CD4-positive, alpha-beta T cell treated with Interleukin-2 at 100 ng/mL for 4 hours (primary cell): Measurements from ENCODE around the gene EEFSEC.

ENCODE experiments used
- DNase-seq: peaks from one replicate; pipeline ENCODE4 v3.0.0-alpha.2; 2020; ENCODE audit warnings: low spot score

EEFSEC gene

DNA sequence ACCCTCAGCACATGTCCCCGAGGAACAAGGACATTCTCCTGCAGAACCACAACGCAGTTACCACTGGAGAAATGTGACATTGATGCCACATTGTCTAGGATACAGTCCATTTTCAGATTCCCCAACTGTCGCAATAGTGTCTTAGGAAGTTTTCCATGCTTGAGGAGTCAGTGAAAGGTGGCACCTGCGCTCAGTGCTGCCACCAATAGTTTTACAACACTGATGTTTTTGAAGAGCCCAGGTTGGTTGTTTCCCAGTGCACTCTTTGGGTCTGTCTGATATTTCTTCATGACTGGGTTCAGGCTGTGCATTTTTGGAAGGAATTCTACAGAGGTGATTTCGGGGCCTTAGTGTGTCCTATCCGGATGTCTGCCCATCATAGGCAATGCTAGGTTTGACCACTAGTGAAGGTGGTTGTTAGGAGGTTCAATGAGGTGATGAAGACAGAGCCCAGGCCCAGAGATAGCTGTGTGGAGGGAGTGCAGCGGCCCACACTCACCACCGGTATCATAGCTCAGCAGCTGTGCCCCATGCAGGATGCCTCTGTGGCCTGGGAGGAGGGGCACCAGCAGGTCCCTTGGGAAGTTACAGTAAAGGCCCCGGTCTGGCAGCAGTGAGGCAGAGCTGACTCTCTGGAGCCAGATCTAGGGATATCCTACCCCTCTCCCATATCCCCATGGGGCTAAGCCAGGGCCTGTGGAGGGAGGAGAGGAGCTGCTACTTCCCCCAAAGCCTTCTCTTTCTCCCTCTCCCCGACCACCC lies 216.8 kb downstream of the EEFSEC start:
- DNase-seq = no peak

DNA sequence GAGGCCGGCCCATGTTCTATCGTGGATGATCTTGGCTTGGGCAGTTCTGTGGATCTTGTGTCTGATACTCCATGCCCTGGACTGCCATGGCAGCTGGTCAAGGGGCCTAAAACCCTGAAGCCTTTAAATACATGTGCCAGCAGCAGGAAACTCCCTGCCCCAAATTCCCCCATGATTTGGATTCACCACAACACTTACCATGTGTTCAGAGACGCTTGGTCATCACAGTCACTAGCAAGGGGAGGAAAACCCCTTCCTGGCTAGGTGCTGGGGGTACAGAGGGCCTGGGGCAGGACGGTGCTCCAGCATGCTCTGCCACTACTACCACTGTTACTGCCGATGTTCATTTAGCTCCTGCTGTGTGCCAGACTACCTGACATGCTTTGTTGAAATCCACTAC lies 219.0 kb downstream of the EEFSEC start:
- DNase-seq = no peak

DNA sequence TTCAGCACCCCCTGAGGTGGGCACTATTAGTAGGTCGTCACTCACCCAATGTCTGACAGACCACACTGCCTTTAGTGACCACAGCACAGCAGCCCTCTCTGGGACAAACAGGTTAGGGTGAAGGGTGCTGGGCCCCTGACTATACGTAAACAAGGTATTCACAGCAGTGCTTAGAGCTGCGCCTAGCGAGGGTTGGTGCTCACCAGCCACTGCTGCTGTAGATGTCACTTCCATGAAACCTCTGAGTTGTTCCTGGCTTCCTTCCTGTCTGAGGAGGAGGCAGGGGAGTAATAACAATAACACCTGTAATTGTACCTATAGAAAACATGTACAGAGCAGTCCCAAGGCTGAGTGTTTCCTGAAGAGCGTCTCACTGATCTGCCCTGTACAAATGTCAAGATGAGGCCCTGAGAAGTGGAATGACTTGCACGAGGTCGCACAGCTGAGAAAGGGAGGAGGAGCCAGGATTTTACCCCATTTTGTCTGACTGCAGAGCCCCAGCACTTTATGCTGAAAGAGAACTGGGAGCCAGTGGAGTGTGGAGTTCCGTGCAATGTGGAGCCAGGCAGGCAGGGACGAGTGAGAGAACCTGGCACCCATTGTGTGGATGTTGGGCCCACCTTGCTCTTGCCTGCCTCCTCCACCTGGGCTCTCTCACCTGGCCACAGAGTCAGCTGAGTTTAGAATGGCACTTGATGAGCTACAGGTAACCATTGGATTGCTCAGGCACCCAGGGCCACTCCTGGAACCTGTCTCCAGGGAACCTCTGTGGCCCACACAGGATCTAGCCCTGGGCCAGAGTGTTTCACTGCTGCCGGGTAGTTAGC lies 219.6 kb downstream of the EEFSEC start:
- no peak for DNase-seq

DNA sequence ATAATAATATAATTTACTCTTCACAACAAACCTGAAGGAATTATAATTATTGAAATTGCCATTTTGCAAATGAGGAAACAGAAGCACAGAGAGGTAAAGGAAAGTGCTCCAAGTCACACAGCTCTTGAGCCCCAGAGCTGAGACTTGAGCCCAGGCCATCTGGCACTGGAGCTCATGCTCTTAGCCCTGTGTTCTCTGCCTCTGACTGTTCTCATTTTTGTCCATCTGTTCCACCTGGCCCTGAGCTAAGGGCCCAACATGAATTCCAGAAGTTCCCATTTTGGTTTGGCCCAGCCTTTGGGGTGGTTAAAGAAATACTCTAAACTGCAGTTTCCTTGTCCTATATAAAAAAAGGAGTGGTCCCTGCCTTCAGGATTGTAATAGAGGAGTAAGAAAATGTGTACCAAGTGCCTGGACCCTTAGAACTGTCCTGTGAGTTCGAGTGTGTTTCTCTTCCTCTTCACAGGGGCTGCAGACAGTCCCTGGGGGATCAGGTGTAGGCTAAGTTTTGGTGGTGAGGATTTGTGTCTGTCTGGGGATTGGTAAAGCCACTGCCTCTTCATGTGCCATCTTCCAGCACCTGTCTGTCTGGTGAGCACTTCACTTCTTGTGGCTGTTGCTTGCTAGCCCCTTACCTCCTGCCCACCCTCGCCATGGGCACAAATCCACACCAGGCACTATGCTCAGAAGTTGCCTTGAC lies 221.6 kb downstream of the EEFSEC start:
- no peak for DNase-seq

DNA sequence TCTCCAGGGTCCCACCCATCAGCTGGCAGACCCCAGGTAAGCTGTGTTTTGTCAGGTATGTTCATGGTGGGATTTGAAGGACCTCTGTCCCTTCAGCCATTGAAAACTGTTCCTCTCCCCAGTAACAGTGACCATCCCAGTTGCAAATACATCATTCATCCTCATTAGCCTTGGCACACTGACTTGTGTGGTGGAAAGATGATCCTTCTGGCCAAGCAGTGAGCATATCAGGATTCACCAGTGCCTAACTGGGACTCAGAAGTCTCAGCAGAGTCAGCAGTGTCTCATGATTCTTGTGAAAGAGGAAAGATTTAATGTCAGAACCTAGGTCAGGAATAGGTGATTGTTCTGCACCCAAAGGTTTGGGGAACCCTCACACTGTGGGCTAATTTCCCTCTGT lies 223.2 kb downstream of the EEFSEC start:
- DNase-seq = no peak

DNA sequence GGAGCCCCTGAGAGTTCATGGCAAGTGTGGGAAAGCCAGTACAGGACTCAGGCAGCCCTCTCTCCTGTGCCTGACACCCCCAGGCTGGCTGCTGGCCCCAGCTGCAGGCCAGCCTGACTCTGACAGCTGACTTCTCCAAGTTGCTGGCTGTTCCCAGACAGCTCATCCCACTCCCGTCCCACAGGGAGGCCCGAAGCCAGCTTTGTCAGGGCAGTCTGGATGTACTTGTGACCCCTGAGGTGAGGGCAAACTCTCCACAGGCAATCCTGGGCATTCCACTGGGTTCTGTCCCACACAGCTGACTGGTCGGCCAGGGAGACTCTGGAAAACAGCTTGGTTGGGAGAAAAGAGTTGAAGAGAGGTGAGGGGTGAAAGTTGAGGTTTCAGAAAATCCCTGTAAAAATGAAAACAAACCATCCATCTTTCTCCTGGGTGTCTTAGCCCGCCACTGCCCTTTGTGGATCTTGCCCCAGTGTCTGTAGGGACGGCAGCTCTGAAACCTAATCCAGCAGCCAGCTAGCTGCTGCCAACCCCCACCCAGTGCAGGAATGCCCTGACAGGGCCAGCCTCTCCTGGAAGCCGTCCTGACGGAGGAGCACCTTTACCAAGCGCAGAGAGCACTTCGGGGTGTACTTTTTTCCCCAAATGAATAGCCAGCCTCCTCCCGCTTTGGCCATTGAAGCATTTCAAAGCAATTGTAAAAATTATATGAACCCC lies 225.5 kb downstream of the EEFSEC start:
- DNase-seq = no peak

DNA sequence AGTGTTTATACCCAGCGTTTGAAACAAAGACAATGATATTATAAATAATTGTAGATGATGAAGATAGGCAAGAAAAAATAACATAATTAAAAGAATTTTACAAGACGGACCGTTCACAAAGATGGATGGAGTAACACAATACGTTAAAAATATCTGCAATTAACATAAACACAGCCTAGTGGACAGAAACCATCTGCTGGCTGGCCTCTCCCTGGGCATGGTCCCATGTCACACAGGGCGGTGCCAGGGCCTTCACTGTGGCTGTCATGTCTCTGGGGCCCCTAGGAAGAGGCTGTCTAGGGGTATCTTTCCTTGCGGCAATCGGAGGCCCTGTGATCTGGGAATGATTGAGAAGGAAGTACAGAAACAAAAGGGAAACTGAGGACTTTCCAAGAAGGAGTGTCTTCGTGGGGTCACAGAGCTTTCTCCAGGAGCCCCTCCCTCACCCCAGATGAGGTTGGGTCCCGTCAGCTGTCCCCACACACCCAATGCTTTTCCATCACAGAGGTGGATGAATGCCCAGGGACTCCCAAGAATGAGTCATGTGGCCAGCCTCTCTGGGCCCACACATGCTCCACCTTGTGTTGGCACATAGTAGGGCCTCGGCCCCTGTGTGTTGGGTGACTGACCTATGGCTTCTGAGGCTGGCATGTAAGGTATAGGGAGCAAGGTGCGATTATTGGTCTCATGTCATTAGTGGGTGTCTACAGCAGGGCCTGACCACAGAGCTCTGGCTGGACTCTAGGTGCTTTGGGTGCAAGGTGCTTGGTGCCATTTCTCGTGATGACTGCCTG lies 226.3 kb downstream of the EEFSEC start:
- DNase-seq = no peak

DNA sequence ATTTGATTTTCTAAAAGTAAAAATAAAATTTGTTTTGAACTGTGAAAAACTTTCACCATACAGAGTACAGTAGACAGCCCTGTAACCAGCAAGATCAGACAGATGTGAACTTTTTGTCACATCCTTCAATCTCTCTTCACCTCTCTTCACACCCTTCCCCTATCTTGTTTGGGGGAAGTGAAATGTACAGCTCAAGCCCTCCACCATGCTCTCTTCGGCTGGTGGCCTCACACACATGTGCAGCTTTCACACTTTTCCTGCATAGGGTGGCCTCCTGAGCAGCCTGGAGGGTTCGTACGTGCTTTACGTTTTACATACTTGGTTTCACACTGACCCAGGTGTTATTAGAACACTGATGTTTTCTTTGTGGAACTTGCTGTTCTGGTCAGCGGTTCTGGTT lies 227.0 kb downstream of the EEFSEC start:
- DNase-seq = no peak

DNA sequence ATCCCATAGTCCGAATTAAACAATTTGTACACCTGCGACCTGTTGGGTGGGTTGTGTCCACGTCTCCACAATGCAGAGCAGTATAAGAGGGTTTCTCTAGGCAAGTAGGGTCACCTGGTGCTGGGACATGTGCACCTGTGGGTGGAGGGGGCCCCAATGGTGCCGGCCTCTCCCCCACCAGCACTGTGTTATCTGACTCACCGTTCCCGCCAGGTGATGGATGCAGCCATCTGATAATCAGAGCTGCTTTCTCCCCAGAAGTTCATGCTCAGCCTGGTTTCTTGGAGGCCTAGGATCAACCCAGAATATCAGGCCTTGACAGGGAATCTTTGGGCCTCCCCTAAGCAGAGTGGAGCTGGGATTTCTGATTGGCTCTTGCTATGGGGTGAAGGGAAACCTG lies 227.4 kb downstream of the EEFSEC start:
- DNase-seq = no peak

DNA sequence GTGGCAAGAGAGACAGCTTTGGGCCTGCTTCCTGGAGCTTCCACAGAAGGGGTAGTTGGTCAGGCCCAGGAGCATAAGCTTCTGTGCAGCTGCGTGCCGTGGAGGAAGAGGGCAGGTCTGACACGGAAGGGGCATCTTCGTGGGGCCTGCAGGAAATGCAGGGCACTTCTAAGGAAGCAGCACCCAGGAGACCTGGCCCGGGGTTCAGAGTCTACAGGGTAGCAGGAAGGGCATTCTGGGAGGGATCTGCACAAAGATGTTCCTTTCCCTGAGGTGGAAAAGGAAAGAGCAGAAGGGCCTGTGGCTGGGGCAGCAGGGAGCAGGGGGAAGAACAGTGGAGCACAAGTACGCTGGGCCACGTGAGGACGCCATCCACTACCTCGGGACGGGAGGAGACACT lies 228.3 kb downstream of the EEFSEC start:
- no peak for DNase-seq

DNA sequence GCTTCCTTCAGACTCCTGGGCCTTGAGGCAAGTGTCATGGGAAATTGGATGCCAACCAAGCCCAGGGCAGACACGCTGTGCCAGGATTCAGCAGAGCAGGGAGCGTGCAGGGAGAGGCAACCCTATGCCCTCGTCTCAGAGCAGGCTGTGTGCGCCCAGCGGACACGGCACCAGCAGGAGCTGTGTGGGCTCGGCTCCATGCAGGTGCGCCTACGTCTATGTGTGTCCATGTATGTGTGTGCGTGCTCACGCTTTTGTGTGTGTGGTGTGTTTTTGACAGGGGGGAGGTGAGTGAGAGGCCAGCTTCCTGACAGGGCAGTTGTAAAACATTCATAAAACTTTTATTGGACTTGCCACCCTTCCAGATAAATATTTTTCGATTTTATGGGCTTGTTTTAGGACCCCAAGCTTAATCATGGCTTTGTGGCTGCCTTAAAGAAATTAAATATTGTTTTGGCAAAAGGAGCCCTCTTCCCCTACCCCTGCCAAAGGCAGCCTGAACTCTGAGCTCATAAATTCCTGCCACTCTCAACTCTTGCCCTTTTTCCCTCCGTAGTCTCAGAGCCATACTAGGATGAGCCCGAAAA lies 229.0 kb downstream of the EEFSEC start:
- DNase-seq = no peak

DNA sequence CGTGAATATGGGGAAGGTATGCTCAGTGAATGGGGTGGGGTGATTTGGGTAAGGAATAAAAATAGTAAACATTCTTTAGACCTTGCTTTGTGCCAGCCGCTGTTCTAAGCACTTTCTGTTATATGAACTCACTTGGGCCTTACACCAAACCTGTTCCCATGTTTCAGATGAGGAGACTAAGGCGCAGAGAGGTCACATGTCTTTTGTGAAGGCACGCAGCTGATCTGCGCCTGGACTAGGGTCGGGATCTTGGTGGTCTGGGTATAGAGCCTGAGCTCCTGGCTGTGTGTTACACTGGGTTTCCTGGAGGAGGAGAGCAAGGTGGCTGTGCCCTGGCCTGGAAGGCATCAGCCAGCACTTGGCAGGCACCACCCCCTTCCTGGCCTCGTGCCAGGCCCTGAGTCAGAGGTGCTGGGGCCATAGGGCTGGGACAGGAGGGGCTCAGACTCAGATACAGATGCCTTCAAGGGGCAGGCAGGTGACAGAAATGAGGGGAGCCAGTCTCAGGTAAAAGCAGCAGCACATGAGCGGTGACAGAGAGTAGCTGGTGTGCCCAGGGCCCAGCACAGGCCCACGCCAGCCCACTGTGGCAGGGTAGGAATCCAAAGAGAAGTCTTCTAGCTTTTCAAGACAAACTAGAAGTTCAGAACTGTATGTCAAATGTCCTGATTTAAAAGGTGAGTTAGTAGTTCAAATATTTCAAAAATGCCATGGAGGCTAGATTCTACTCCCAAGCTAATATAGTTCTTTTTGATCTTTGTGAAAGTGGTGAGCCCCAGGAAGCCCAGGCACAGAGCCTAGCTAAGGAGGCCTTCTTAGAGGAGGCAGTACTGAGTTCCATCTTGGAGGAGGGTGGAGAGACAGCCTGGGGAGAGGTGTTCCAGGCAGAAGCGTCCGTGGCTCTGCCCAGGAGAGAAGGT lies 230.3 kb downstream of the EEFSEC start:
- peak; percentile 8 for DNase-seq

DNA sequence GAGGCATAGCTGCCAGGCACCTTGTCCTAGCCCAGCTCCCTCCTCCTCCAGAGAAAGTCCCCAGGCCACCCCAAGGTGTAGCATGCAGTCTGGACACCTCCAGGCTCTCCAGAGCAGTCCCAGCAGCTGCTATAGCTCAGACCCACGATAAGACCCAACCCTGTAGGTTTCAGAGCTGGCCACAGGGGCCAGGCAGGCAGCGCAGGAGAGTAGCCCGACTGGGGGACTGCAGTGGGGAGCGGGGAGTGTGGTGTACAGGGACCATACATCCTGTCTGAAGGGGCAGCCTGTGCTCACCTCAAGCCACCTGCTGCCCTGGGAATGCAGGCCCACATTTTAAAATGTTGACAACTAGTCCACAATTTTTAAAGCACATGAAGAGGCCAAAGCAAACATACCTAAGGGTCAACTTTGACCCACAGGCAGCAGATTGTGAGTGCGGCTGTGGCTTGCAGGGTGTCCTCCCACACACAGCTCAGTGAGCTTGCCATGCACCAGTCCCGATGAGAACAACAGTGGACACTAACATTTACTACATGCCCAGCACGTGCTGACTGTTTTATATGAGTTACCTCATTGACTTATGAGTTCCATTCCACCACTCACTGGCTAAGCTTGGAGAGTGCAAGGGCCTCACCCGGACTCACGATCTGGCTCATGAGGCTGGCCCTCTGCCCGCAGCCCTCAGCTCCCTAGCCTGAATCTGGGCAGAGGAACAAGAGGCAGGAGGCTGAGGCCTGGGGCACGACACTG lies 232.0 kb downstream of the EEFSEC start:
- no peak for DNase-seq

DNA sequence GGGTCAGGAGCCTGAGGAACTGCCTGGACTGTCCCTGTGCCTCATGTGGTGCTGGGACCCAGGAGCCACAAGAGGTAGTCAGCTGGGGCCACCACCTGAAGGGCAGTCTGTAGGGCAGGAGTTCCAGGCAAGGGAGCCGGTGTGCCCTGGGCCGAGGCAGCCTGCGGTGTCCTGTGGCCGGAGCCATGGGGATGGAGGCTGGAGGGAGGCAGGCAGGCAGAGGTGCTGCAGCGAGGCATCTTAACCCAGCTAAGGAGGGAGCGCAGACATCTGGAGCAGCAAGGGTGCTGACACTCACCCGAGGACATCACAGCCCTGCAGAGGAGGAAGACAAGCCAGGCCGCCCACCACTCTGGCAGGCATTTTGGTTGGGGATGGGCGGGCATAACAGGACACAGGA lies 235.7 kb downstream of the EEFSEC start:
- no peak for DNase-seq

DNA sequence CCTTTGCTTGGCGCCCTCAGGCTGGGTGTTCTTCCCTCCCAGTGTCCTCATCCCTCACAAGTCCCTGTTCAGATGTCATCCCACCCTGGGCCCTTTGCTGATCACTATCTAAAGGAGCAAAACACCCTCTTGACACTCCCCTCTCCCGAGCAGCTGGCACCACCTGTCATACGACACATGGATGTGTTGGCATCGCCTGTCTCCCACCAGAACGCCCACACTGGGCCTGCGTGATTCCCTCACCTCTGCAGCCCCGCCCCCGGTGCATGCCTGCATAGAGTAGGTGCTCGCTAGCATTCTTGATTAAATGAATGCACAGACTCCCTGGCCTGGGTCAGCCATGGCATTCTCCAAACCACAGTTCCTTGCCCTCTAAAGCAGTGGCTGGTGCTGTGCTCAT lies 237.6 kb downstream of the EEFSEC start:
- DNase-seq = no peak

DNA sequence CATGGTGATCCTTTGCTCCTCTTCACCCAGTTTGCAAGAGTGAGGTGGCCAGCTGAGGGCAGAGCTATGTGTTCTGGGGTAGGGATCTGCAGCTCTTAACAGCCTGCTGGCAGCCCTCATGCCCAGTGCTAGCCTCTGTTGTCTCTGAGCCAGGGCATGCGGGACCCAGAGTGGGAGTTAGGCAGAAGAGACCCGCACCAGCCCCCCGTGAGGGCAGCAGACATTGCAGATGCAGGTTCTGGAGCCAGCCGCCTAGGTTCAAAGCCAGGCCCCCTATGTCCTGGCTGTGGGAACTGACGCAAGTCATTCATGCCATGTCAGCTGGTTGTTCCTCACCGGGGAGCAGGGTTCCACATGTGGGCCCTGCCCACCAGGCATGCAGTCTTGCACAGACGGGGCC lies 238.7 kb downstream of the EEFSEC start:
- no peak for DNase-seq

DNA sequence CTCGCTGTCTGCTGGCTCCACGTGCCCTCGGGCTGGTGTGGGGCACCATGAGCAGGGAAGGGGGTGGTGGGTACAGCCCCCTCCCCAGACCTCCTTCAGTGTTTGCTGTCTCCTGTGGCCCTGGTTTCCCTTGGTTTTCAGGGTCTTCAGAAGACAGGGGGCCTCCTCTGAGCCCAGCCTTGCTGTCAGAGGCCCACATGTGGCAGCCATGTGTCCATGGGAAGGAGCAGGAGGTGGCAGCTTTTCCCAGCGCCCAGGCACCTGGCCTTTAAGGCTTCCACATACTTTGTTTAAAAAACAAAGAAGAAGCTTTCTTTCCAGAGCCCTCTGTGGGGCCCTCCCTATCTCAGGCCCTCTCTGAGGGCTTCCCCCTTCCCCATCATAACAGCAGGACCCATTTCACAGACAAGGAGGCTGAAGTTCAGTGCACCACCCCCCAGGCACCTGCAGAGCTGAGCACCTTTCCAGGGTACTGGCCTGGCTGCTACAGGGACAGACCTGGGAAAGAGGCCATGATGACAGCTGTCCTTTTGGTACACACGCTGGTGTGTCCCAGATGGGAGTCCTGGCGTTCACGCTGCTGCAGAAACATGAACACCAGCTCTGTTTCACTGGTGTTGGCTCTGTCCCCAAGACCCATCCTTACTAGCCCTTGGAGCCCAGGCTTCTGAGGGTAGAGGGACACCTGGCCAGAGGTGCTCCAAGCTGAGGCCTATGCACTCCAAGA lies 239.7 kb downstream of the EEFSEC start:
- DNase-seq = no peak

DNA sequence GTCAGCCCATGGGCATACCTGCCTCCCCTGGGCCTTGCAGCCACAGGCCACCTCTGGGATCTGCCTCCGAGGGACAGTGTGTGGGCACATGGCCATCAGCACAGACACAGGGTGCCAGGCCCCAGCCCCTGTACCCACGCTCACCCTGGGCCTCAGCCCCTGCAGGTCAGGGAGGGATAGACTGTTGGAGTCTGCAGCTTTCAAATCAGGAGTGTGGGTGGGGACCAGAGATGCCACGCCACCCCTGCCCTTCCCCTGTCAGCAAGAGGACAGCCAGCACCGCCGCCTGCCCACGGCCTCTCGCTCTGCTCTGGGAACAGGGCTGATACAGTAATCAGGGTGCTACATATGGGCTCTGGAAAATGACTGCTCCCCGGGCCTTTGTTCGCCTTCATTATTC lies 240.8 kb downstream of the EEFSEC start:
- no peak for DNase-seq

DNA sequence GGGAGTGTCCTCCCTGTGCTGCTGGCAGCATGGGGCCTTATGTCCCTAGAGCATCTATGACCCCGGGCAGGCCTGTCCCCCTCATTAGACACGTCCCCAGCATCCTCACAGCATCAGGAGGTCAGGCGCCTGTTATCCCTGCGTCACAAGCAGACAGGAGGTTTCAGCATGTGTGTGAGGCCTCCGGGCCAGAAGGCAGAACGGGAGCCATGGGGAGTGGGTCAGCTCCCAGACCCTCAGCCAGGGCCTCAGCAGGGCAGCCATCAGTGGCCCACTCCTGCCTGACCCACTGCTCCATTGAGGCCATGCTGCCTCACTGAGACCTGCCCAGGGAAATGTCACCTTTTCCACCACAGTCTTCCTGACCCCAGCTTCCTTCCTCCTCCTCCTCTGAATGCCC lies 241.8 kb downstream of the EEFSEC start:
- no peak for DNase-seq
